ENCODE results near the gene GRN. TPM values are rescaled to one million over a fixed set of nuclear protein-coding genes. Genes with fewer than 3 reads are reported as not detected.
A peak's percentile ranks its signal among the peaks of the same experiment; 100 is the strongest.

GRN gene
- total and polyA plus RNA-seq, 2 of the 8 experiments (the other 6 are each of a cell fraction or from before 2014, with no cell fraction given) = 108 to 387 TPM

- Histone ChIP-seq H2BK120ac (replicated peaks; ENCODE audit: low read depth, low read length) (no peak overlapping the region), H2AFZ (ENCODE audit: low read length) (no peak overlapping the region), H3K56ac (replicated peaks; ENCODE audit: insufficient read length, low read depth, low read length) (no peak overlapping the region), H3K79me2 (ENCODE audit: control insufficient read depth in 1 of 2, insufficient read depth in 2 of 2, low read length in 2 of 2) (no peaks in the 10 kb centered on the region), H2BK5ac (ENCODE audit: low read depth, low read length) (no peak overlapping the region), H3K23me2 (ENCODE audit: low read depth, low read length) (peaks cover 8% of the 10 kb centered on the region; the same call in 1 of the 2 replicates), H3K27me3 (replicated peaks in 1 of 4; ENCODE audit: control insufficient read depth in 3 of 4, extremely low read depth in 1 of 4, insufficient read depth in 3 of 4, low read length in 3 of 4) (no peaks in the 10 kb centered on the region; a peak in 2 of 7 replicates), H4K5ac (ENCODE audit: insufficient read length, low read depth, low read length) (no peak overlapping the region), H3K4me2 (ENCODE audit: insufficient read depth in 1 of 2, low read depth in 2 of 2, low read length in 2 of 2) (peak overlapping the region; percentile 71 to 93), H3K9me3 (ENCODE audit: insufficient read depth in 2 of 2, low read depth in 1 of 2, low read length in 1 of 2) (no peaks in the 10 kb centered on the region), H3K9ac (replicated peaks in 1 of 4; ENCODE audit: extremely low read depth in 1 of 4, low read depth in 3 of 4, low read length in 3 of 4) (peak overlapping the region in 2 of 4 experiments; percentile 13 to 18; a peak in 1 of 7 replicates), H2BK20ac (ENCODE audit: low read length) (no peak overlapping the region), H3K4me3 (ENCODE audit: extremely low read depth in 1 of 4, insufficient read depth in 2 of 4, low read depth in 3 of 4, low read length in 4 of 4) (peak overlapping the region; percentile 42 to 68 (median 50)), H3K4me1 (replicated peaks in 1 of 4; ENCODE audit: control insufficient read depth in 3 of 4, insufficient read depth in 4 of 4, low read length in 3 of 4) (peaks cover 0 to 8% (median 4%) of the 10 kb centered on the region in 4 experiments; a peak in 4 of 7 replicates), H3K36me3 (ENCODE audit: control insufficient read depth in 2 of 4, insufficient read depth in 4 of 4, low read length in 3 of 4) (peaks cover 0 to 3% (median under 1%) of the 10 kb centered on the region in 4 experiments; a peak in 3 of 8 replicates), H3K23ac (ENCODE audit: insufficient read length) (no peak overlapping the region), H3K27ac (ENCODE audit: low read depth, low read length) (no peak overlapping the region), H2AK5ac (ENCODE audit: low read depth, low read length) (no peak overlapping the region), H2BK15ac (ENCODE audit: low read length) (no peak overlapping the region), H4K8ac (ENCODE audit: extremely low read depth, insufficient read depth, low read length) (no peak overlapping the region; the same call in 1 of the 2 replicates), H3K18ac (ENCODE audit: extremely low read depth, low read length) (no peak overlapping the region), H3K79me1 (ENCODE audit: low read depth, low read length) (peaks cover 2% of the 10 kb centered on the region), H4K91ac (replicated peaks; ENCODE audit: insufficient read length, low read length) (no peak overlapping the region), H4K20me1 (replicated peaks in 1 of 2; ENCODE audit: control insufficient read depth in 1 of 2, insufficient read depth in 2 of 2, low read length in 2 of 2) (peaks cover 4 to 23% of the 10 kb centered on the region in 2 experiments), H2BK12ac (ENCODE audit: low read depth, low read length) (no peak overlapping the region), H3K14ac (ENCODE audit: insufficient read length) (no peak overlapping the region), H3K4ac (replicated peaks; ENCODE audit: insufficient read length, low read depth, low read length) (no peak overlapping the region)
- ChIA-PET POLR2A (ENCODE audit: partially characterized antibody) (interaction anchor here (0.8 to 3.2 kb wide), 21 partner anchors 8 to 230 kb away, joined by 3 to 18 read pairs (median 4); partner anchors contain the start of genes FAM171A2, GRN, HDAC5 and TMUB2), CTCF (ENCODE audit: partially characterized antibody) (interaction anchor here (0.7 to 5.7 kb wide), 11 partner anchors 8 to 293 kb away, joined by 3 to 62 read pairs (median 19); partner anchors contain the start of genes ASB16, FAM171A2, GRN and TMUB2)
- 47% methylated on average over 13 of the region's 22 CpGs; no CpG with 5 or more reads in 1 of the 2 experiments for WGBS, 2 experiments (ENCODE audit: extremely low coverage in 1 of 2, insufficient coverage in 1 of 2, insufficient read length in 1 of 2, insufficient replicate concordance in 2 of 2, low coverage in 1 of 2, low lambda C conversion rate in 2 of 2, missing lambda C conversion rate in 1 of 2)
- no peak for DNase-seq (ENCODE audit: low read depth in 1 of 2, low spot score in 2 of 2)
- TF ChIP-seq CEBPB (IDR thresholded peaks at IDR 0.05; ENCODE audit: low read depth, low read length) (no peak), POLR2AphosphoS5 (IDR thresholded peaks at IDR 0.05; ENCODE audit: low read depth, low read length) (peak; percentile 31; the same call in 1 of the 2 replicates), TCF12 (IDR thresholded peaks at IDR 0.05; ENCODE audit: low read depth, low read length) (no peak), POLR2A (IDR thresholded peaks at IDR 0.05; ENCODE audit: control extremely low read depth in 1 of 2, low read depth in 2 of 2, low read length in 2 of 2) (peak in 1 of 2 experiments; percentile 51; a peak in 1 of 3 replicates)
- no peak for FAIRE-seq
Observed at GRCh38 chr17:44352828-44353671, 7.9 kb downstream of the GRN start.
